ENCODE data around the gene SUGCT.
"Not testable (repeated sequence)": the region's sequence is repeated elsewhere in the genome, so short reads cannot be mapped to it uniquely, and the experiment has no call there.

Gene SUGCT

DNA sequence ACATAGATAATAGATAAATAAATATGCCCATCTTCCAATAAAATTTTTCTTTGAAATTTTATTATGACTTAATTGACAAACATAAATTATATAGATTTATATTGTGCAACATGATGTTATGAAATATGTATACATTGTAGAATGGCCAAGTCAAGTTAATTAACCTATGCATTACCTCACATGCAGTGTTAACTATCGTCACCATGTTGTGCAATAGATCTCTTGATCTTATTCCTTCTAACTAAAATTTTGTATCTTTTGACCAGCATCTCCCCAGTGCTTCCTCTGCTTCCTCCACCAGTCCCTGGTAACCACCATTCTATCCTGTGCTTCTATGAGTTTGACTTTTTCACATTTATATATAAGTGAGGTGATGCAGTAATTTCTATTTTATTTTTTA lies 259.6 kb downstream of the SUGCT start:
- in situ Hi-C loops (cut with HindIII; ENCODE audit: low sequenced_read_pairs), result no loop called here

GRCh38 chr7:40400525-40400924 lies 265.7 kb downstream of the SUGCT start:
- in situ Hi-C loops (cut with HindIII; ENCODE audit: low sequenced_read_pairs), result no loop called here

DNA sequence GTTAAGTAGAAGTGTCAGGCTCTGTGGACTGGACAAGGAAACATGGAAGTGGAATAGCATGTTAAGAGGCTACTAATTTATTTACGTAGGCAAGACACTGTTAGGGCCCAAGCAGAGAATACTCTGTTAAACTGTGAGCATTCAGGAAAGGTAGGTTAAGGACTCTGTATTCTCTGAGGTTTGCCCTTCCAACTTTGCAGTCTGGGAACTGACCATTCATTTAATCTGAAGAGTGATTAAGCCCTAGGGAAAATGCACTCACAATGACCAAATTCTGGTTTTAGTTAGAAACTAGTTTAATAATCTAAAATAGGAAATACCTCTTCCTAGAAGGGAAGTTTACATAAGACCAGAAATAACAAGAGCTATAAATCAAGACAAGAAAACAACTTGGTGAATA lies 266.6 kb downstream of the SUGCT start:
- in situ Hi-C loops (cut with HindIII; ENCODE audit: low sequenced_read_pairs), result no loop called here

DNA sequence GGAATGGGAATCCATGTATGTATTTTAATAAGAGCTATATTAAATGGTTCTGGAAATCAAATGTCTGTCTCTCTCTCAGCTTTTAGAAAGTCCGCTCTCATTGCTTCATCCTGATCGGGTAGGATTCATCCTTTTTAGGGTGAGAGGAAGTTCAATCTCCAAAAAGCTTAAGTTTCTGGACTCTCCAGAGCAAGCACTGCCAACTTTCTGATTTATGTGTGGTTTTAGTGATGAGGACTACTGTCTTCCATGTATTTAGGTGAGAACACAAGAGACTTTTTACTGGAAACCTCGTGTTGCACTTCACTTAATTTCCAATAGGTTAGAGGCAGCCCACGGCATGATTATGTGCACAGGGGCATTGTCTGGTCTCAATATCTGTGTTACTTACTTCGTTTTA lies 267.9 kb downstream of the SUGCT start:
- in situ Hi-C loops (cut with HindIII; ENCODE audit: low sequenced_read_pairs), result no loop called here

- in situ Hi-C loops (cut with HindIII; ENCODE audit: low sequenced_read_pairs), result no loop called here
Measured at GRCh38 chr7:40403703-40404476, 269.1 kb downstream of the SUGCT start.

DNA sequence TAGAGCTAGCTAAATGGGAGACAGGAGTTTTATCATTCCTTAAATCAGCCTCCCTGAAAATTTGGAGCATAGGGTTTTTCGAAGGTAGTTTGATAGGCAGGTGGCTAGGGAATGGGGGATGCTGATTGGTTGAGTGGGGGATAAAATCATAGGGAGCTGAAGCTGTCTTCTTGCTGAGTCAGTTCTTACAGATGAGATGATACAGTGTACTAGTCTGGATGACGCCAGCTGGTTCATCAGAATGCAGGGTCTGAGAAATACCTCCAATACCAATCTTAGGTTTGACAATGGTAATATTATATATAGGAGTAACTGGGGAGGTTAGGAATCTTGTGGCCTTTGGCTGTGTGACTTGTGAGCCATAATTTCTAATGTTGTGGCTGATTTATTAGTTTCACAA lies 271.2 kb downstream of the SUGCT start:
- in situ Hi-C loops (cut with HindIII; ENCODE audit: low sequenced_read_pairs), result no loop called here

DNA sequence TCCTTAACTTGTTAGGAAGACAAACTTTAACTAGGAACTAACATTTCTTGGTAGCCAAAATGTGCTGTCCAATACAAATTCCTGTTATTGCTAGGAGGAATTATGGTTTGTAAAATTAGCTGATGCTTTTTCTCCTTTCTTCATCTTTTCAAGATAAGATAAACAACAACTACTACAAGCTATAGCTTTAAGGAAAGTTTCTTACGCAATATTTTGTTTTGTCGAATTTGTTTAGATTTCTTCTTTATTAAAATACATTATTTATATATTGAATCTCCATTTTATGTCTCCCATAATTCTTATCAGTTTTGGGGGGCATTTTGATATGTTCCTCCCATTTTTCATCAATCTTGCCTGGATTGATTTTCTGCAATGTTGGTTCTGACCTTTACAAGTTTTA lies 277.5 kb downstream of the SUGCT start:
- in situ Hi-C loops (cut with HindIII; ENCODE audit: low sequenced_read_pairs), result no loop called here

DNA sequence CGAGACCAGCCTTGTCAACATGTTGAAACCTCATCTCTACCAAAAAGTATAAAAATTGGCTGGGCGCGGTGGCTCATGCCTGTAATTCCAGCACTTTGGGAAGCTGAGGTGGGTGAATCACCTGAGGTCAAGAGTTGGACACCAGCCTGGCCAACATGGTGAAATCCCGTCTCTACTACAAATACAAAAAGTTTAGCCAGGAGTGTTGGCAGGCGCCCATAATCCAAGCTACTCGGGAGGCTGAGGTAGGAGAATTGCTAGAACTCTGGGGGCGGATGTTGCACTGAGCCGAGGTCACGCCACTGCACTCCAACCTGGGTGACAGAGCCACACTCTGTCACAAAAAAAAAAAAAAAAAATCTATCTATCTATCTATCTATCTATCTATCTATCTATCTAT lies 279.9 kb downstream of the SUGCT start:
- in situ Hi-C loops (cut with HindIII; ENCODE audit: low sequenced_read_pairs), result not testable (repeated sequence)

GRCh38 chr7:40418448-40418847 lies 283.6 kb downstream of the SUGCT start:
- in situ Hi-C loops (cut with HindIII; ENCODE audit: low sequenced_read_pairs), result no loop called here

DNA sequence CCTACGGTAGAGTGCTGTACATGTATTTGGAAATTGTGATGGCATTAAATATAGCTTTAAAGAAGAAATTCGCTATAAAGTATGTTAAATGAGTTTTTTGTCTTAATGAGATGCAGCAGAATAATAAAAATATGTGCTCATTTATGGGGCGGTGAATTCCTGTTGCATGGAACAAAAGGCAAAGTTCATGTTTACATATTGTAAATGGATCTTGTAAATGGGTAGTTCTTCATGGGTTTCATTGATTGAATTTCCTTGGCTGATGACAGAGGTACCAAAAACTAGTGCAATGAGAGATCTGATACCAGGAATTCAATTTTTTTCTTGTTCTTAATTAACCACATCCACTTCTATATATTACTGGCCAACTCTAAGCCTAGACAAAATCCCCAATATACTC lies 284.2 kb downstream of the SUGCT start:
- in situ Hi-C loops (cut with HindIII; ENCODE audit: low sequenced_read_pairs), result no loop called here

DNA sequence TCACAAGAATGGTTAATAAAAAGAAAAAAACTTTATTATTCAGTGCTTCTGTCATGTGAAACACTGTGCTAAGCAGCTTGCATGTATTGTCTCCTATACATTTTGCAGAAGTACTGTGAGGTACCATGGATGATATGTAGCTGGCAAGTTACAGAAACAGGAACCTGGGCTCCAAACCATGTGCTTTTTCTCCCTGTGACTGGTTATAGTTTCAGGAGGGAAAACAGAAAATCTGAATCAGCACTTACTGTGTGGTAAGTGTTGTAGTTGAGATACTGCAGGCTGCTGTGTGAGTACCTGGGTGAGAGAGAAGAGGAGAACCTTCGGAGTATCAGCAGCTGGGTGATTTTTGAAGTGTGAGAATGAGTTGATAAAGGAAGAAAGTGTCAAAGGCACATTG lies 285.0 kb downstream of the SUGCT start:
- in situ Hi-C loops (cut with HindIII; ENCODE audit: low sequenced_read_pairs), result no loop called here

DNA sequence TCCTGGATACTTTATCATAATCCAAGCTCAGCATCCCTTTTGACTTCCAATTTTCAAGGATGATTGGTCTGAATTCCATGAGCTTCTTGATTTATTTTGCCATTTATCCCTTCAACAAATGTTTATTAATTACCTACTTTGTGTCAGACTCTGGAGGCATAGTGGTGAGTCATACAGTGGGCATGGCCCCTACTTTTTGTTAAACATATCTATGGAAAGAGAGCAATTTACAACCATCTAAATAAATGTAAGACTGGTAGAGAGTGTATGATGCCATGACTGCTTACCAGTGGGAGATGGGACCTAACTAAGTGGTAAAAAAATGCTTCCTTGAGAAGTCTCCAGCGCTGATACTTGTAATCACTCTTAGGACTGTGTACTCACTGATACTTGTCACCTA lies 286.6 kb downstream of the SUGCT start:
- in situ Hi-C loops (cut with HindIII; ENCODE audit: low sequenced_read_pairs), result no loop called here

DNA sequence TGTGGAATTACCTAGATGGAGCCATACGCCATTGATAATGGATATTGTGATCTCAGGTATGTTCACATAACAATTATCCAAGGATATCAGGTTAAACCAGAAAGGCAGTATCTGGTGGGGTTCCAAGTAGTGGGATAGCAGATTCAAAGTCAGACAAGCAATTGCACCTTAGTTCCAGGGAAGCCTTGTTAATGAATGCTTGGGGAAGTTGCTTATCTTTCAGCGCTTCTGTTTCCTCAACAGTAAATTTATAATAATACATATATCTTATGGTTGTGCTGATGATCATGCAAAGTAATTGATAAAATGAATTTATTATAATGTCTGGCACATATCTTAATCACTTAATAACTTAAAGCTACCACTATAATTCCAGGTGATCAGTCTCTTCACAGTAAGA lies 290.9 kb downstream of the SUGCT start:
- in situ Hi-C loops (cut with HindIII; ENCODE audit: low sequenced_read_pairs), result no loop called here

DNA sequence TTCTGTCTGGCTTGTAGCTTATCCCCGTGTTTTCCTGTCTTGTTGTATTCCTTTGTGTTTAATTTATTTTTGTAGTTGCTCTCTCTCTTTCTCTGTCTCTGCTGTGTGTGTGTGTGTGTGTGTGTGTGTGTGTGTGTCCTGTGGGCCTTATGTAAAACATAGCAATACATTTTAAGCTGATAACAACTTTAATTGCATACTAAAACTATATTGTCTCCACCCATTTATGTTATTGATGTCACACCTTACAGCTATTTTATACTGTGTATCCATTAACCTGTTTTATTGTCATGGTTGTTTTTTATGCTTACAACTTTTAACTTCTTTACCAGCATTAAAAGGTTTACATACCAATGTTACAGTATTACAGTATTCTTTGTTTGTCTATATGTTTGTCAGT lies 293.6 kb downstream of the SUGCT start:
- in situ Hi-C loops (cut with HindIII; ENCODE audit: low sequenced_read_pairs), result no loop called here

- in situ Hi-C loops (cut with HindIII; ENCODE audit: low sequenced_read_pairs), result no loop called here
Measured at GRCh38 chr7:40429826-40430225, 295.0 kb downstream of the SUGCT start.

GRCh38 chr7:40432046-40432445 lies 297.2 kb downstream of the SUGCT start:
- in situ Hi-C loops (cut with HindIII; ENCODE audit: low sequenced_read_pairs), result no loop called here

GRCh38 chr7:40436710-40437109 lies 301.9 kb downstream of the SUGCT start:
- in situ Hi-C loops (cut with HindIII; ENCODE audit: low sequenced_read_pairs), result no loop called here

DNA sequence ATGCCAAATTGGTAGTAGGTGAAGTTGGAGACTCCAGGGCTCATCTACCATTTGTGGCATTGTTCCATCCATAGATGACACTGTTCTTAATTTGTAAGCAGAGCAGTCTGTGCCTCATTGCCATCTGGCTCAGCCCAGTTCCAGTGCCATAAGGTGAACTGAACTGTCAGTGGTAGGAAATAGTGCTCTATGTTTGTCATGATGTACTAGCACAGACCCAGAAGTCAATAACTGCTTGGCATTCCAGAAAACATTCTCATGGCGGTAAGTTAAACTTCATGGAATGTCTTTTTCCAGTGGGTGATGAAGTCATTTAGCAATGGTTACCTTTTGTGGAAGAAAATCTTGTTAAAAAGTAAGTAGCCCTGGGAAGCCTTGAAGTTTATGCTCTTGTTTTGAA lies 302.7 kb downstream of the SUGCT start:
- in situ Hi-C loops (cut with HindIII; ENCODE audit: low sequenced_read_pairs), result no loop called here

GRCh38 chr7:40437936-40438634 lies 303.3 kb downstream of the SUGCT start:
- in situ Hi-C loops (cut with HindIII; ENCODE audit: low sequenced_read_pairs), result no loop called here

- in situ Hi-C loops (cut with HindIII; ENCODE audit: low sequenced_read_pairs), result no loop called here
Measured at GRCh38 chr7:40439686-40440085, 304.9 kb downstream of the SUGCT start.

GRCh38 chr7:40447345-40447744 lies 312.5 kb downstream of the SUGCT start:
- in situ Hi-C loops (cut with HindIII; ENCODE audit: low sequenced_read_pairs), result no loop called here

- in situ Hi-C loops (cut with HindIII; ENCODE audit: low sequenced_read_pairs), result no loop called here
Measured at GRCh38 chr7:40455485-40455884, 320.7 kb downstream of the SUGCT start.
